Measurements from ENCODE around the gene ALDOC. TPM values are rescaled to one million over a fixed set of nuclear protein-coding genes. Genes with fewer than 3 reads are reported as not detected.

The ALDOC gene
- total RNA-seq, 1 experiment from 2014 or later = 53.2 TPM

DNA sequence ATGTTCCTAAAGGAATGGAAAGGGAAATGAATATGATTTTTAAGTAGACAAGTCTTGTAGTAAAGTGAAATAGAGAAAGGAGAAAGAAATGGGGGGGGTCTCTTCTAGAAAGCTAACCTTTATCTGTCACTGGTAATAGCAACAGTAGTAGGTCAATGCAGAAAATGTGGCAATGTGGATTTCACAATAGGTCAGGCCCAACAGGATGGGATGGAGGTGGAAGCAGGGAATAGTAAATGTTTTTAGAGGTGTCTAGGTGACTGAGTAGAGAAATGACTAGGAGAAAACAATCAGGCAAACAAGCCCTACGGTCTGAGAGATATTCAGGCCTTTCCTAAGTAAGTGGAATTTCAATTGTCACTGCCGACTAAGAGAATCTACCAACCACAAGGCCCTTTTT lies 43.3 kb upstream of the ALDOC start:
- H3K4me3 Mint-ChIP-seq = no peak overlapping the region
- no peaks in the 10 kb centered on the region for H3K9me3 Mint-ChIP-seq
- Histone ChIP-seq H2AFZ (ENCODE audit: low read length) (no peak overlapping the region), H2BK120ac (ENCODE audit: low read depth, low read length, poor library complexity, severe bottlenecking) (no peak overlapping the region), H2BK15ac (ENCODE audit: low read depth, low read length) (no peak overlapping the region), H4K20me1 (ENCODE audit: control insufficient read depth, insufficient read depth, insufficient read length) (no peaks in the 10 kb centered on the region), H3K9ac (ENCODE audit: extremely low read depth, insufficient read length, low read length) (no peak overlapping the region), H3K14ac (ENCODE audit: insufficient read depth, low read length) (no peak overlapping the region), H3K79me1 (ENCODE audit: insufficient read depth, low read depth, low read length, poor library complexity, severe bottlenecking) (no peaks in the 10 kb centered on the region), H4K8ac (replicated peaks; ENCODE audit: insufficient read length, low read depth, low read length) (no peak overlapping the region), H3K18ac (ENCODE audit: insufficient read length, low read depth, low read length) (no peak overlapping the region), H3K4ac (ENCODE audit: low read depth, low read length) (no peak overlapping the region), H2BK12ac (ENCODE audit: insufficient read length, low read depth, low read length) (no peak overlapping the region), H3K23ac (ENCODE audit: insufficient read length, low read depth, low read length) (no peak overlapping the region), H2BK20ac (ENCODE audit: low read depth, low read length, poor library complexity, severe bottlenecking) (no peak overlapping the region), H3K9me3 (ENCODE audit: control insufficient read depth, low read depth, low read length) (no peaks in the 10 kb centered on the region), H3K4me2 (ENCODE audit: insufficient read depth, insufficient read length, low read length) (no peak overlapping the region), H3K4me1 (ENCODE audit: insufficient read depth, low read length) (no peaks in the 10 kb centered on the region), H3K27me3 (ENCODE audit: insufficient read depth, low read length) (no peaks in the 10 kb centered on the region), H3K79me2 (ENCODE audit: insufficient read depth, low read length) (no peaks in the 10 kb centered on the region), H4K5ac (ENCODE audit: insufficient read length, low read depth, low read length) (no peak overlapping the region), H3T11ph (ENCODE audit: low read length) (no peak overlapping the region), H2BK5ac (ENCODE audit: insufficient read length, low read length) (no peak overlapping the region), H3K27ac (ENCODE audit: insufficient read length, low read depth, low read length) (no peak overlapping the region), H4K91ac (ENCODE audit: insufficient read length, low read depth, low read length) (no peak overlapping the region), H3K23me2 (ENCODE audit: insufficient read length, low read depth, low read length, poor library complexity, severe bottlenecking) (no peaks in the 10 kb centered on the region), H3K56ac (ENCODE audit: insufficient read length, low read depth, low read length) (no peak overlapping the region), H2AK5ac (ENCODE audit: insufficient read length, low read length) (no peak overlapping the region)
- WGBS (ENCODE audit: extremely low coverage, insufficient read length, low lambda C conversion rate) = no CpG with 5 or more reads among the region's 2 CpGs
- no peak for DNase-seq
- peaks cover 56 to 97% (median 91%) of the 10 kb centered on the region in 3 experiments; a peak in 6 of 7 replicates for H3K36me3 Mint-ChIP-seq (ENCODE audit: insufficient read depth in 1 of 3, low read depth in 3 of 3)
- no peaks in the 10 kb centered on the region for H3K27me3 Mint-ChIP-seq (ENCODE audit: low read depth)
- H3K27ac Mint-ChIP-seq = no peak overlapping the region
- H3K4me1 Mint-ChIP-seq = no peaks in the 10 kb centered on the region
- TF ChIP-seq, protein P1, sequence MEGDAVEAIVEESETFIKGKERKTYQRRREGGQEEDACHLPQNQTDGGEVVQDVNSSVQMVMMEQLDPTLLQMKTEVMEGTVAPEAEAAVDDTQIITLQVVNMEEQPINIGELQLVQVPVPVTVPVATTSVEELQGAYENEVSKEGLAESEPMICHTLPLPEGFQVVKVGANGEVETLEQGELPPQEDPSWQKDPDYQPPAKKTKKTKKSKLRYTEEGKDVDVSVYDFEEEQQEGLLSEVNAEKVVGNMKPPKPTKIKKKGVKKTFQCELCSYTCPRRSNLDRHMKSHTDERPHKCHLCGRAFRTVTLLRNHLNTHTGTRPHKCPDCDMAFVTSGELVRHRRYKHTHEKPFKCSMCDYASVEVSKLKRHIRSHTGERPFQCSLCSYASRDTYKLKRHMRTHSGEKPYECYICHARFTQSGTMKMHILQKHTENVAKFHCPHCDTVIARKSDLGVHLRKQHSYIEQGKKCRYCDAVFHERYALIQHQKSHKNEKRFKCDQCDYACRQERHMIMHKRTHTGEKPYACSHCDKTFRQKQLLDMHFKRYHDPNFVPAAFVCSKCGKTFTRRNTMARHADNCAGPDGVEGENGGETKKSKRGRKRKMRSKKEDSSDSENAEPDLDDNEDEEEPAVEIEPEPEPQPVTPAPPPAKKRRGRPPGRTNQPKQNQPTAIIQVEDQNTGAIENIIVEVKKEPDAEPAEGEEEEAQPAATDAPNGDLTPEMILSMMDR (conservative IDR thresholded peaks at IDR 0.05) = no peak

All from H9 (cell line).